ENCODE measurements around the gene P2RX2. TPM values are rescaled to one million over a fixed set of nuclear protein-coding genes. Genes with fewer than 3 reads are reported as not detected.

P2RX2 gene
- total RNA-seq, 1 donor = not detected

- no peak overlapping the region for H3K4me3 ChIP-seq (ENCODE audit: low read depth, low read length)
- no peak for TF ChIP-seq CTCF (IDR thresholded peaks at IDR 0.05; ENCODE audit: insufficient read depth, low read depth, low read length)
- no peak for DNase-seq (ENCODE audit: low read depth)
Observed at GRCh38 chr12:132588821-132589669, 29.5 kb upstream of the P2RX2 start.

- DNase-seq (ENCODE audit: low read depth) = no peak
- no peak for TF ChIP-seq CTCF (IDR thresholded peaks at IDR 0.05; ENCODE audit: insufficient read depth, low read depth, low read length)
- no peak overlapping the region for H3K4me3 ChIP-seq (ENCODE audit: low read depth, low read length)
Observed at GRCh38 chr12:132591107-132591935, 27.3 kb upstream of the P2RX2 start.

DNA sequence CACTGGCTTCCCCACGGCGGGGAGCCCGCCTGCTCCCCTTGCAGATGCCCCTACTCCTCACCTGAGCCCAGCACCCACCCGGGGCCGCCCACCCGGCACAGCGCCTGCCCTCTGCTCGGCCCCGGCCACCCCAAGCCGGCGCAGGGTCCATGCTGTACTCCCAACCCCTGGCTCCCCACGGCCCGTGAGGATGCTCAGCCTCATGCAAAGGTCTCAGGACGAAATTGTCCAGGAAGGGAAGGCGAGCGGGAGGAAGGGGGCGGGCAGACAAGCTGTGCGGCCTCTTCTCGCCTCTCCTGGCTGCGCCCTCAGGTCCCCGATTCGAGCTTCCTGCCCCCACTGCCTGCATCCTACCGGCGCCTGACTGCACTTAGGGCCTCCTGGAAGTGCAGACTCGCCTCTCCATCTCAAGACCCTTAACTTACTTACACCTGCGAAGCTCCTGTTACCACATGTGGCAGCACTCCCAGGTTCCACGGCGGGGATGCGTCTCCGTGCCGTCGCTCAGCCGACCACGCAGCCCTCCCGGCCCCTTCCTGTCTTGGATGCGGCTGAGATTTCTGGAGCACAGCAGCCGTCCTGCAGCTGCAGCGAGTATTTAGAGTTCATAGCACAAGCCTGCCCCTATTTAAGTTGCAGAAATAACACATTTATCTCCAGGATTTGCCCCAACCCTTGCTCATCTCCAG is 26.1 kb upstream of the P2RX2 start:
- H3K4me3 ChIP-seq (ENCODE audit: low read depth, low read length) = no peak overlapping the region
- no peak for DNase-seq (ENCODE audit: low read depth)
- TF ChIP-seq CTCF (IDR thresholded peaks at IDR 0.05; ENCODE audit: insufficient read depth, low read depth, low read length) = no peak

DNA sequence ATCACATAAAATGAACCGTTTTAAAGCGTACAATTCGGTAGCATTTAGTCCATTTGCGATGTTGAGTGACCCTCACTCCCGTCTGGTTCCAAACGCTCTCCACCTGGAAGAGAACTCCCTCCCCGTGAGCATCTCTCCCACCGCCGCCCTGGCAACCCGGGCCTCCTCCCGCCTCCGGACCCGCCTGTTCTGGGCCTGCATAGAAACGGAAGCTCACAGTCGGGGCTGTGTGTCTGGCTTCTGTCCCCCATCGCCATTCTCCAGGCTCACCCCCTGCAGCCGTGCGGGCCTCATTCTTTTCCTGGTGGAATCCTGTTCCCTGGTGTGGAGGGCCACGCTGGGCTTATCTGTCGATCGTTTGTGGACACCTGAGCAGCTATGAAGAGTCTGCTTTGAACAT is 25.5 kb upstream of the P2RX2 start:
- DNase-seq (ENCODE audit: low read depth) = no peak
- TF ChIP-seq CTCF (IDR thresholded peaks at IDR 0.05; ENCODE audit: insufficient read depth, low read depth, low read length) = no peak
- no peak overlapping the region for H3K4me3 ChIP-seq (ENCODE audit: low read depth, low read length)

DNA sequence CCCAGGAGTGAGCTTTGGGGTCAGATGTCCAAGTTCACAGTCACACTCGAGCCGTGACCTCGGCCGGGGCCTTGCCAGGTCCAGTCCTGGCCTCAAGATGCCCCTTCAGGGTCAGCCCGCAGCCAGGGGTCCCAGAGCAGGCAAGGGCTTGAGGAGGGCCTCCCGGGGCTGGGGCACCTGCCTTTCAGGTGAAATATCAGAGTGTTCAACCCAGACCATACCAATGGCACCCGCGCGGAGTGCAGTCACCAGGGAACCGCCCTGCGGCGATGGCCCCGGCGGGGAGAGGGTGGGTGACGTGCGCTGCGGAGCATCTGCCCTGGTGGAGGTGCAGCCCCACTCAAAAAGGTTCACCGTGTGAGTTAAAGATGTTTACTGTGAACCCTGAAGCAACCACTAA is 25.1 kb upstream of the P2RX2 start:
- no peak for DNase-seq (ENCODE audit: low read depth)
- no peak overlapping the region for H3K4me3 ChIP-seq (ENCODE audit: low read depth, low read length)
- TF ChIP-seq CTCF (IDR thresholded peaks at IDR 0.05; ENCODE audit: insufficient read depth, low read depth, low read length) = no peak

- H3K4me3 ChIP-seq (ENCODE audit: low read depth, low read length) = no peak overlapping the region
- DNase-seq (ENCODE audit: low read depth) = peak; percentile 77
- TF ChIP-seq CTCF (IDR thresholded peaks at IDR 0.05; ENCODE audit: insufficient read depth, low read depth, low read length) = no peak
Observed at GRCh38 chr12:132593938-132594358, 24.6 kb upstream of the P2RX2 start.

Measured in fibroblast of villous mesenchyme (primary cell).